ENCODE measurements around the gene MACROD2.
A peak's percentile ranks its signal among the peaks of the same experiment; 100 is the strongest.

The MACROD2 gene

GRCh38 chr20:15921930-15922329 lies 1926.6 kb downstream of the MACROD2 start:
- DNase-seq (ENCODE audit: low spot score) = no peak

GRCh38 chr20:15922556-15922955 lies 1927.2 kb downstream of the MACROD2 start:
- DNase-seq (ENCODE audit: low spot score) = no peak

- no peak for DNase-seq (ENCODE audit: low spot score)
Observed at GRCh38 chr20:15923030-15923776, 1927.9 kb downstream of the MACROD2 start.

GRCh38 chr20:15924556-15924955 lies 1929.2 kb downstream of the MACROD2 start:
- DNase-seq (ENCODE audit: low spot score) = no peak

- DNase-seq (ENCODE audit: low spot score) = no peak
Observed at GRCh38 chr20:15925376-15925775, 1930.1 kb downstream of the MACROD2 start.

- no peak for DNase-seq (ENCODE audit: low spot score)
Observed at GRCh38 chr20:15927893-15928650, 1932.8 kb downstream of the MACROD2 start.

- no peak for DNase-seq (ENCODE audit: low spot score)
Observed at GRCh38 chr20:15928946-15929345, 1933.6 kb downstream of the MACROD2 start.

GRCh38 chr20:15930311-15931305 lies 1935.3 kb downstream of the MACROD2 start:
- peak; percentile 59 for DNase-seq (ENCODE audit: low spot score)

- DNase-seq (ENCODE audit: low spot score) = no peak
Observed at GRCh38 chr20:15931897-15932296, 1936.6 kb downstream of the MACROD2 start.

- DNase-seq (ENCODE audit: low spot score) = no peak
Observed at GRCh38 chr20:15937179-15937578, 1941.9 kb downstream of the MACROD2 start.

GRCh38 chr20:15938847-15939246 lies 1943.5 kb downstream of the MACROD2 start:
- no peak for DNase-seq (ENCODE audit: low spot score)

GRCh38 chr20:15940127-15940526 lies 1944.8 kb downstream of the MACROD2 start:
- no peak for DNase-seq (ENCODE audit: low spot score)

- no peak for DNase-seq (ENCODE audit: low spot score)
Observed at GRCh38 chr20:15942130-15942529, 1946.8 kb downstream of the MACROD2 start.

GRCh38 chr20:15945289-15945688 lies 1950.0 kb downstream of the MACROD2 start:
- no peak for DNase-seq (ENCODE audit: low spot score)

GRCh38 chr20:15949391-15949790 lies 1954.1 kb downstream of the MACROD2 start:
- no peak for DNase-seq (ENCODE audit: low spot score)

- DNase-seq (ENCODE audit: low spot score) = no peak
Observed at GRCh38 chr20:15951658-15952057, 1956.3 kb downstream of the MACROD2 start.

GRCh38 chr20:15958142-15958541 lies 1962.8 kb downstream of the MACROD2 start:
- DNase-seq (ENCODE audit: low spot score) = no peak

GRCh38 chr20:15965165-15965564 lies 1969.8 kb downstream of the MACROD2 start:
- DNase-seq (ENCODE audit: low spot score) = no peak

- no peak for DNase-seq (ENCODE audit: low spot score)
Observed at GRCh38 chr20:15967334-15967733, 1972.0 kb downstream of the MACROD2 start.

- no peak for DNase-seq (ENCODE audit: low spot score)
Observed at GRCh38 chr20:15976047-15976736, 1980.9 kb downstream of the MACROD2 start.

- DNase-seq (ENCODE audit: low spot score) = no peak
Observed at GRCh38 chr20:15977026-15977425, 1981.7 kb downstream of the MACROD2 start.

- DNase-seq (ENCODE audit: low spot score) = no peak
Observed at GRCh38 chr20:15977758-15978157, 1982.4 kb downstream of the MACROD2 start.
